ENCODE measurements around the gene ZNF17.

ZNF17 gene

DNA sequence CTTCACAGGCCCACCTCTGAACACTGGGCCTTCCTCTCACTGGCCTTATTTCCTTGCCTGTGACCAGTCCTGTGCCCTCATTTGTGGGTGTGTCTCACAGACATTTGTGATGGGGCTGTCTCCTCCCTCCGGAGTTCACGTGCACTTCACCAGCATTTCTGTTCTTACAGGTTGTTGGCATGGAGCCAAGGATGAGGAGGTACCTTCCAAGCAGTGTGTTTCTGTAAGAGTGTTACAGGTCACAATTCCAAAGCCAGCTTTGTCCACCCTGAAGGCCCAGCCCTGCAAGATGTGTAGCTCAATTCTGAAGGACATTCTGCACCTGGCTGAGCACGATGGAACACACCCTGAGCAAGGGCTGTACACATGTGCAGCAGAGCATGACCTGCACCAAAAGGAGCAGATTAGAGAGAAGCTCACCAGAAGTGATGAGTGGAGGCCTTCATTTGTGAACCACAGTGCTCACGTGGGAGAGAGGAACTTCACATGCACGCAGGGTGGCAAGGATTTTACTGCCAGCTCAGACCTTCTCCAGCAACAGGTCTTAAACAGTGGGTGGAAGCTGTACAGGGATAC lies 32.2 kb downstream of the ZNF17 start:
- FAIRE-seq (no peak), DNase-seq (ENCODE audit: insufficient read length, low spot score) (no peak)
- TF ChIP-seq, protein P1, sequence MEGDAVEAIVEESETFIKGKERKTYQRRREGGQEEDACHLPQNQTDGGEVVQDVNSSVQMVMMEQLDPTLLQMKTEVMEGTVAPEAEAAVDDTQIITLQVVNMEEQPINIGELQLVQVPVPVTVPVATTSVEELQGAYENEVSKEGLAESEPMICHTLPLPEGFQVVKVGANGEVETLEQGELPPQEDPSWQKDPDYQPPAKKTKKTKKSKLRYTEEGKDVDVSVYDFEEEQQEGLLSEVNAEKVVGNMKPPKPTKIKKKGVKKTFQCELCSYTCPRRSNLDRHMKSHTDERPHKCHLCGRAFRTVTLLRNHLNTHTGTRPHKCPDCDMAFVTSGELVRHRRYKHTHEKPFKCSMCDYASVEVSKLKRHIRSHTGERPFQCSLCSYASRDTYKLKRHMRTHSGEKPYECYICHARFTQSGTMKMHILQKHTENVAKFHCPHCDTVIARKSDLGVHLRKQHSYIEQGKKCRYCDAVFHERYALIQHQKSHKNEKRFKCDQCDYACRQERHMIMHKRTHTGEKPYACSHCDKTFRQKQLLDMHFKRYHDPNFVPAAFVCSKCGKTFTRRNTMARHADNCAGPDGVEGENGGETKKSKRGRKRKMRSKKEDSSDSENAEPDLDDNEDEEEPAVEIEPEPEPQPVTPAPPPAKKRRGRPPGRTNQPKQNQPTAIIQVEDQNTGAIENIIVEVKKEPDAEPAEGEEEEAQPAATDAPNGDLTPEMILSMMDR (IDR thresholded peaks at IDR 0.05; ENCODE audit: insufficient read depth, missing control alignments) = no peak

DNA sequence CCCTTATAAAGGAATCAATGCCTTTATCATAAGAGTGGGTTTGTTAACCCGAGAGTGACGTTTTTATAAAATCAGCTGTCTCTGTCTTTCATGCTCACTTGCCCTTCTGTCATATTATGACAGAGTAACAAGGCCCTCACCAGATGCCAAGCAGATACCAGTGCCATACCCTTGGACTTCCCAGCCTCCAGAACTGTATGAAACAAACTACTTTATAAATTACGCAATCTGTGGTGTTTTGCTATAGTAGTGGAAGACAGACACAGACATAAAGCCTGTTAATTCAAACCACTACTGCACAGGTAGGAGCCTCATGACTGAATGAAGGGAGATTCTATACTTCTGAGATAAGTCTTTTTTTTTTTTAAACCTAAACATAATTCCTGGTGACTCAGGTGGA lies 41.3 kb downstream of the ZNF17 start:
- TF ChIP-seq, protein P1 (IDR thresholded peaks at IDR 0.05; ENCODE audit: insufficient read depth, missing control alignments) = no peak
- DNase-seq (ENCODE audit: insufficient read length, low spot score) (no peak), FAIRE-seq (no peak)

DNA sequence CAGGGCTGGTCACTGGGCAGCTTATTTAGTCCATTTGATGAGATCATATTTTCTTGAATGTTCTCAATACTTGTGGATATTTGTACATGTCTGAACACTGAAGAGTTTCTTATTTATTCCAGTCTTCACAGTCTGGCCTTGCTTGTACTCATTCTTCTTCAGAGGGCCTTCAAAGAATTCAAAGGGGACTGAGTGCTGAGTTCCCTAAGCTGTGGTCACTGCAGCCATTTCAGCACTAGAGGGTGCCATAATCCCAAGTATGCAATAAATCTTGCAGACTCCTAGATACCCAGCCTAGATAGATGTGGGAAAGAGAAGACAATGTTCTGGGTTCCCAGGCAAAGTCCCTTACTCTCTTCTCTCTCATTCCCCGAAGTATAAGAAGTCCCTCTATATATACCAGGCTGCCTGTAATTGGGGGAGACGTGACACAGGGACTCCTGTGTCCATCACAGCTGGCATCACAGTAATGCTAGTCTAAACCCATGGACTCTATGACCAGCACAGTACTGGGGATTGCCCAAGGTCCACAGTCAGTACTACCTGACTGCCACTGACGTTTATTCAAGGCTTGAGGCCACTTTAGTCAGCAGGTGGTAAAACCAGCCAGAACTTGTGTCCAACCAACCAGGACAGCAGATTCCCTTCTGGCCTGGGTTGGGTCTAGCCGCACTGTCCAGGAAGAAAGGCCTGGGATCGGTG lies 54.9 kb downstream of the ZNF17 start:
- no peak for DNase-seq (ENCODE audit: insufficient read length, low spot score)
- TF ChIP-seq, protein P1 (IDR thresholded peaks at IDR 0.05; ENCODE audit: insufficient read depth, missing control alignments) = peak; percentile 35
- no peak for FAIRE-seq

DNA sequence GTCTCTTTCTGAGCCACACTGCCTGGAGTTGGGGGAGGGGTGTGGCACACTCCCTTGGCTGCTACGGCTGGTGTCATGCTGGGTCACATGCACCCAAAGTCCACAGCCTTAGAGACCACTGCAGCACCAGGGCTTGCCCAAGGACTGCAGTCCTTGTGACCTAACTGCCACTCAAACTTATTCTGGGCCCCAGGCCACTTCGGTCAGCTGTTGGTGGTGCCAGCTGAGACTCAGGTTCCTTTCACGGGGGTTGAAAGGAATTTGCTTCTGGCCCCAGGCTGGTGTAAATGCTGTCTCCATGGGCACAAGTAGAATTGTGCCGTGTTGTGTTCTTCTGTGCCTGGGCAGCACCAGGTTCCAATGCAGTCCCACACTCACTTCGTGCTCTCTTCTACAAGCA lies 55.5 kb downstream of the ZNF17 start:
- DNase-seq (ENCODE audit: insufficient read length, low spot score) (no peak), FAIRE-seq (no peak)
- TF ChIP-seq, protein P1 (IDR thresholded peaks at IDR 0.05; ENCODE audit: insufficient read depth, missing control alignments) = no peak
